Choroid plexus epithelial cell (primary cell): ENCODE data around the gene TUBB2B.

Experiments used
- DNase-seq: peaks from one replicate; pipeline ENCODE4 v3.0.0-alpha.2; 2010; ENCODE audit warnings: low read depth
- H3K4me3 ChIP-seq: 2 replicates; pipeline ENCODE4 v1.5.1; 2011; ENCODE audit warnings: low read depth, mild to moderate bottlenecking, control low read depth, low read length, moderate library complexity
- TF ChIP-seq, protein P1 (sequence below): conservative IDR thresholded peaks from 2 replicates; pipeline ENCODE4 v1.5.1; 2011; ENCODE audit warnings: low read depth, mild to moderate bottlenecking, control low read depth, inconsistent platforms, low read length, moderate library complexity

TUBB2B gene

DNA sequence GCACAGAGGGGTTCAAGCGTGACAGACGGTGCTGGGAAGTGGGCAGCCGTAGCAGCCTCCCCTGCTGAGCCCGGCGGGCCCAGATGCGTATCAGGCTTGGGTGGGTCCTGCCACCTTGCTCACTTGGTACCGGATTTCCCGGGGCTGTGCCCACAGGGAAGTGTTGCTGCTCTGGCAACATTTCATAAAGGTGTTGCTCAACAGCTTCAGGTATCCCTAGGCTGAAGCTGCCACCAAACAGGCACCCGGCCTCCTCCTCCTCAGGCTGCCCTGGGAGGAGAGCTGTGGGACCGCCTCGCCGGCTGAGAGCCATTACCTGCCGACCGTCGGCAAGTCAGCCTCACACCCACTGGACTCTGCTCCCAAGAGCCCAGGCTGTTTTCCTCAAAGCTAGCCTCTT, 42.8 kb upstream of the TUBB2B start:
- TF ChIP-seq, protein P1, sequence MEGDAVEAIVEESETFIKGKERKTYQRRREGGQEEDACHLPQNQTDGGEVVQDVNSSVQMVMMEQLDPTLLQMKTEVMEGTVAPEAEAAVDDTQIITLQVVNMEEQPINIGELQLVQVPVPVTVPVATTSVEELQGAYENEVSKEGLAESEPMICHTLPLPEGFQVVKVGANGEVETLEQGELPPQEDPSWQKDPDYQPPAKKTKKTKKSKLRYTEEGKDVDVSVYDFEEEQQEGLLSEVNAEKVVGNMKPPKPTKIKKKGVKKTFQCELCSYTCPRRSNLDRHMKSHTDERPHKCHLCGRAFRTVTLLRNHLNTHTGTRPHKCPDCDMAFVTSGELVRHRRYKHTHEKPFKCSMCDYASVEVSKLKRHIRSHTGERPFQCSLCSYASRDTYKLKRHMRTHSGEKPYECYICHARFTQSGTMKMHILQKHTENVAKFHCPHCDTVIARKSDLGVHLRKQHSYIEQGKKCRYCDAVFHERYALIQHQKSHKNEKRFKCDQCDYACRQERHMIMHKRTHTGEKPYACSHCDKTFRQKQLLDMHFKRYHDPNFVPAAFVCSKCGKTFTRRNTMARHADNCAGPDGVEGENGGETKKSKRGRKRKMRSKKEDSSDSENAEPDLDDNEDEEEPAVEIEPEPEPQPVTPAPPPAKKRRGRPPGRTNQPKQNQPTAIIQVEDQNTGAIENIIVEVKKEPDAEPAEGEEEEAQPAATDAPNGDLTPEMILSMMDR, result no peak
- DNase-seq, result no peak
- no peak overlapping the region for H3K4me3 ChIP-seq

DNA sequence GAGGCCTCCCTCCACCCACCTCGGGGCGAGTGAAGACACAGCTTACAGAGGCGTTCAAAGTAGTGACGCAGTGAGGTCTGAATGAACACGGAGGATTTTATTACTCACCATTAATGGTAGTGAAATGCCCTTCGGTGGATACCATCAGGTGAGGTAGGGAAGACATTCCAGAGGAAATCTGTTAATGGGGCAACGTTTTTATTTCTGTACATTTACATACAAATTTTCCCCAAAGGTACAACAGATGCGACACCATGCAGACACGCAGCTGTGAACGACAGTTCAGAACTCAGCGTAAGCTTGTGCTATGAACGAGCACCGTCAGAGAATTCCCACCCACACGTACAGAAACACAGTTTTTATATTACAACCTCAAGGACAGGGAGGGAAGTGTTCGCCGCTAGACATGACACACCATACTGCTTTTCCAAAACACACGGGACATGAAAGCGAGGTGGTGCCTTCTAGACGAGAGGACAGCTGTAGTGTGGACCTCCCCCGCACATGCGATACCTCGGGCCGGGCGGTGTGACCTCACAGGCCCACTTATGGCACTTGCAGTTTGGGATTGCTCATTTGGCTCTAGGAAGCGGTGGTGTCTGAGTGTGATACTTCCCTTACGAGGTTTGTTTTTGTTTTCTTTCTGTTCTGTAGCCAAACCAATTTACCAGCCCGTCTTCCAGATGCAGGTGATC, 42.0 kb upstream of the TUBB2B start:
- TF ChIP-seq, protein P1, result no peak
- no peak overlapping the region for H3K4me3 ChIP-seq
- DNase-seq, result no peak

DNA sequence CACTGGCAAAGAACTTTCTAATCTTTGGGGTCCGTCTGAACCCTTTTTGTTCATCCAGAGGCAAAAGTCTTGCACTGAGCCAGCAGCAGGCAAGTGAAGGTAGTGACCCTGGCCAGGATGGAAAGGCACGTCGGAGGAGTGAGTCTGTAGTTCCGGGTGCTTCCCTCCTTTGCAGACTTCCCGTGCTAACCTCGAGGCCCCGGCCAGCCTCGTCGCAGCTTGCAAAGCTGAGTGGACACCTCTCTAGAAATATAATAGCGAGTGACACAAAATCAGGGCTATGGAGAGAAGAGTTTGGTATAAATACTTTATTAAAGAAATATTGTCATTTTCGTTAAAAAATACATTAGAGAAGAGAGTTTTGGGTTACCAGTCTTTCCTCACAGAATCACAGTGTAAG, 41.2 kb upstream of the TUBB2B start:
- TF ChIP-seq, protein P1, result no peak
- no peak for DNase-seq
- H3K4me3 ChIP-seq, result no peak overlapping the region

DNA sequence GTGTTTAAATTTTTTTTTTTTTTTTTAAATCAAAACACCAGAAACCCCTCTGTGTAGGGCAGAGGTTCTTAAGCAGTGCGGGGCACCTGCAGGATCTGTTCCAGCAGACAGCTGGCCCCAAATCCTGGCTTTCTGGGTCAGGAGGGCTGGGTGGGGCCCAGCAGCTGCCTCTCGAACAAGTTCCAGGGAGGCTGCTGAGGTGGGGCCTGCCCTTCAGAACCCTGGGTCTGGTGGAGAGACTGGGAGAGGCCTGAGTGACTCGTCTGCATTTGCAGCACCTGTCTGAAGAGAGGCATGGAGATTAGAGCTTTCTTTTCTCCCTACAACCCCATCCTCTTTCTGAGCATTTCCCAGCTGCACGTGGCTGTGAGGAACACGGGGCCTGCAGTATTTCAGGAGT, 39.7 kb upstream of the TUBB2B start:
- no peak overlapping the region for H3K4me3 ChIP-seq
- TF ChIP-seq, protein P1, result no peak
- no peak for DNase-seq

DNA sequence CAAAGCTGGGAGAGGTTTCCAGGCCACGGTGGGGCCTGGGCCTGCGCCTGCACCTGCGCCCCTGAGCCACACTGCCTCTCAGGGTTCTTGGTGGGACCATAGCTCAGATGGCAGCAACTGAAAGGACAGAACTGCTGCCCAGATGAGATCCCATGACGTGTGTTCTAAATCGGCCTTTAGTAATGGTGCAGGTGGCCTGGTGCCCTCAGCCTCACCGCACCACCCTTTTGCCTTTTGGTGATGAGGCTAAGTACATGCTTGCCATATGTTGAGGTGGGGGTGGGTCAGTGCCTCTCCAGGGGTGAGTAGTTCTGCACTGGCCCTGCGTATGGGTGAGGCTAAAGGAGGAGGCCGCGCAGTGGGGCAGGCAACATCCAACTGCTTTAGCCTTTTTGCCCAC, 38.7 kb upstream of the TUBB2B start:
- no peak overlapping the region for H3K4me3 ChIP-seq
- DNase-seq, result no peak
- TF ChIP-seq, protein P1, result no peak

DNA sequence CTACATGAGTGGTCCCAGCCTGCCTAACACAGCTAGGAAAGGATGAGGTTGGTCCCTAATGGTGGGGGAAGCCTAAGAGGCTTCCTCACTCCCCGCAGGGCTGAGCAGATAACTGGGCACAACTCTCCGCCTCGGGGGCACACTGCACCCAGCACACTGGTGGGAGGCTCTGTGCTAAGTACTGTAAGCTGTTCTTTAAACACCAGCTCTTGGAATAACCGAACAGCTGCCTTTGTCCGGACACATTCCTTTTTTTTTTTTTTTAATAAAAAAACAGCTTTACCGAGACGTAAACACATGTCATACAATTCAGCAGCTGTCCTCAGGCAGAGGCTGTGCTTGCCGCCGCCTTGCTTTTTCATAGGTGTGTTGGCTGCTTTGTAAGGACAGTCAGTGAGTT, 38.2 kb upstream of the TUBB2B start:
- no peak overlapping the region for H3K4me3 ChIP-seq
- TF ChIP-seq, protein P1, result no peak
- no peak for DNase-seq

DNA sequence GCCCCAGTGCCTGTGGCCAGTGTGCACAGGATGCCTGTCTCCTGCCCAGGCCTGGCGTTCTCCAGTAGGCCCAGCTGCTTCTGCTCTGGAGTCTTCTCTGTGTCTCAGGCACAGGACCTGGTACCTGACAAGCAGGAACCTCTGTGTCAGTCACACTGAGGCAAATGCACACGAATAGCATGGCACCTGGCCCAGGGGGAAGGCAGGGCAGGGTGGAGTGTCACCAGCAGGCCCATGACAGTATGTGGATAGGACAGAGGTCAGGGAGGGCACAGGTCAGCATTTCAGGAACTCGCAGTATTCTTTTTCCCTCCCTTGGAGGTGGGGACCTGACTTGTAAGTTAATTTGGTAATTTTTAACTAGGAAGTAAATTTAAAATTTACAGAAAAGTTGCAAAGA, 36.9 kb upstream of the TUBB2B start:
- TF ChIP-seq, protein P1, result no peak
- H3K4me3 ChIP-seq, result no peak overlapping the region
- DNase-seq, result no peak
